Esophagus muscularis mucosa (tissue), 3 donors: ENCODE measurements around the gene FSD2.

Source experiments
- CTCF ChIP-seq, 3 experiments: fragments of 200-600 bp in 2 of 3; fragments of 450-650 bp in 1 of 3; sonication (generic) in 2 of 3; IDR thresholded peaks; one replicate each; pipeline ENCODE4 v1.5.1; 2017 to 2019; ENCODE audit warnings: antibody characterized with exemption in 3 of 3, mild to moderate bottlenecking in 2 of 3, moderate library complexity in 1 of 3
- POLR2A ChIP-seq: fragments of 450-650 bp; IDR thresholded peaks from one replicate; pipeline ENCODE4 v1.6.1; 2017; ENCODE audit warnings: antibody characterized with exemption, moderate library complexity, mild to moderate bottlenecking, low read depth

- TF ChIP-seq POLR2A (no peak), CTCF (IDR thresholded peaks at IDR 0.05) (no peak)
Observed at GRCh38 chr15:82831894-82832600, 26.2 kb upstream of the FSD2 start.
